GM21447 (cell line): ENCODE data around the gene DUSP2.

ENCODE experiments used
- ATAC-seq: cut with Tn5 transposase; IDR thresholded peaks from one replicate; pipeline ENCODE4 v1.9.1; 2021; ENCODE audit not compliant: unreplicated experiment

The DUSP2 gene

GRCh38 chr2:96116424-96116878, 28.8 kb downstream of the DUSP2 start, which contains the start of gene ADRA2B:
TSS of gene ADRA2B (minus strand) at chr2:96116571. CDS start at chr2:96116149, 422 bp downstream.
- ATAC-seq = peak; percentile 52

GRCh38 chr2:96115631-96116423, 29.4 kb downstream of the DUSP2 start:
- no peak for ATAC-seq

DNA sequence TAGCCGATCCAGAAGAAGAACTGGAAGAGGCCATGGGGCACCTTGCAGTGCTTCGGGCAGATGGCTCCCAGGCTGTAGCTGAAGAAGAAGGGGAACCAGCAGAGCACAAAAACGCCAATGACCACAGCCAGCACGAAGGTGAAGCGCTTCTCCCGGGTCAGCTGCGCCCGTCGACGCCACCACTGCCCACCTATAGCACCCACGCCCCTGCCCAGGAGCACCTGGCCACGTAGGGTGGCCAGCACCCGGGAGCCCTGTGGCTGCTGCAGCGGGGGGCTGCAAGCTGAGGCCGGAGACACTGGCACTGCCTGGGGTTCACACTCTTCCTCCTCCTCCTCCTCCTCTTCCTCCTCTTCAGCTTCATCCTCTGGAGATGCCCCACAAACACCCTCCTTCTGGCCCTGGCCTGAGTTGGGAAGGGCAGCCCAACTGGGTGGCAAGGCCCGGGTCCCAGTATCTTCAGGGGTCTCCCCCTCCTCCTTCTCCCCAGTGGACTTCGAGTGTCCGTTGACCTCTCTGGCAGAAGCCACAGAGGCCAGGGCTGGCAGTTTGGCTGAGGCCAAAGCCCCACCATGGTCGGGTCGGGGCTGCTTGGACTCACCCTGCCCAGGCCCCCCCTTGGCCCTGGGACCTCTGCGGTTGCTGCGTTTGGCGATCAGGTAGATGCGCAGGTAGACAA, 30.2 kb downstream of the DUSP2 start:
- no peak for ATAC-seq

- ATAC-seq = no peak
Measured at GRCh38 chr2:96114546-96114902, 30.7 kb downstream of the DUSP2 start.

- ATAC-seq = no peak
Measured at GRCh38 chr2:96113951-96114350, 31.3 kb downstream of the DUSP2 start.

DNA sequence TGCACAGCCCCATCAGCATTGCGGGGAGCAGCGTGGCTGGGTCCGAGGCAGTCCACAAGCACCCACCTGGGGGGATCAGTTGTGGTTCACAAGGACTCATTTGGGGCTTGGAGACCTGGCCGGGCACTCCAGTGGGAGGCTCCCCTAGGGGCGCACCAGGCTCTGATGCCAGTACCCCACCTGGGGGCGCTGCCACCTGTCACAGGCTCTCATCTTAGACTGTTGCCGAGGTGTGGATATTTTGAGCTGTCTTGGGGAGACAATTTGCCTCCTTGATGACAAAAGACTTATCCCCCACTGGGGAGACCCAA, 31.9 kb downstream of the DUSP2 start:
- ATAC-seq = no peak

DNA sequence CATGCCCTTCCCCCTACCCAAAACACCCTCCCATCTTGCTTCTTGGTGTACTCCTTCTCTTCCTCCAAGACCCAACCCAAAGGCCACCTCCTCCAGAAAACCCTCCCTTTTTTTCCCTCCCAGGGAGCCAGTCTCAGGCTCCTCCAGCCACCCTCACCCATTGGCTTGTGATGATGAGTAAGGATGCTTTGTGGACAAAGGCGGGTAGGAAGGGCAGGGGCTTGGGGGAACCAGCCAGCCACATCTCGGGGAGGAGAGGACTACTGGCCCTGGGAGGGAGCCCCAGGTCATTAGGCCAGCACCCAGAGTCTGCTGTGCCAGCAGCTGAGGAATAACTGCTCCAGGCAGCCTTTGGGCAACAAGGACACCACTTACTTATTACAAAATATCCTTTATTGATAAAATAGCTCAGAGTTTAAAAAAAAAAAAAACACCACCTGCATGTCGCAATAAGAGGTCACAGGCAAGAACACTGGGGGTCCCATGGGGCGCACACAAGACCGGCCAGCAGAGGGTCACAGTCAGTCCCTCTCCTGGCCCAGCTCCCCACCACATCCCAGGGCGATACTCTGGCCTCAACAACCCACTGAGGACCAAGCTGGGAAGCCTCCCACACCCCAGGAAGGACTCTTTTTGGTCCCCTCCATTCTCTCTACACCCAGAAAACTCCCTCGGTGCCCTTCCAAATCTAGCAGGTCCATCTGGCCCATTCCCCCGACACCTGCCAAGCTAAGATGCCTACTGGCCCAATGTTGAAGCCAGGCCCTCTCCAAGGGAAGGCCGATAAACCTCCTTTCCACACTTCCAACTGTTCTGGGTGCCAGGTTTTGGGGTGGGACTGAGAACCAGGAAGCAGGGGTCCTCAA, 32.5 kb downstream of the DUSP2 start:
- no peak for ATAC-seq

DNA sequence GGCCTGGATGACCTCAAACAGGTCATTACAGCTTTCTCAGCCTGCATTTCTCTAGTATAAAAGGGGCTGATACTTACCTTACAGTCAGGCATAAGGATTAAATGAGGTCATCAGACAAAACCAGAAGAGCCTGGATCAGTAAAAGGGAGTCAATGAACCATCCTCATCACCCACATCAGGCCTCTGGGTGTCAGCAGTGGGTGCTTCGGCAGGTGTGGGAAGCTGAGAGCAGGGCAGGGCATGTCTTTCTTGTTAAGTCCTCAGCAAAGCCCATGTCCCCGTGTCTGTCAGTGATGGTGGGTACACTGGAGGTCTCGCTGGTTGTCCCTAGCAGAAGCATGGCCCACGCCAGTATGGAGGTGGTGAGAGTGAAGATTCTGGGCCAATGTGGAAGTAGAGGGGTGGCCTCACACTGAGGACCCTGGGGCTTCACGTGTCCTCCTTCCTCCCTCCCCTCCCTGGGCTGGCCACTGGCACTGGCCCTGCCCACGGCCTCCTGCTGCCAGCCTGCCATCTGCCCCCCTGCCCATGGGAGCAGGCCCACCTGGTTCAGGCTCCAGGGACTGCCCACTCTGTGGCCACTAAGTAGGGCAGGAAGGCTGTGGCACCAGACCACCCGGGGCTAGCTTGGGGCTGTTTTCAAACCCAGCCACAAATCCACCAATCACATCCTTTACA, 33.3 kb downstream of the DUSP2 start:
- ATAC-seq = no peak

- no peak for ATAC-seq
Measured at GRCh38 chr2:96111257-96111640, 34.0 kb downstream of the DUSP2 start.

- ATAC-seq = no peak
Measured at GRCh38 chr2:96110621-96111256, 34.5 kb downstream of the DUSP2 start.

- ATAC-seq = no peak
Measured at GRCh38 chr2:96109931-96110511, 35.2 kb downstream of the DUSP2 start.

DNA sequence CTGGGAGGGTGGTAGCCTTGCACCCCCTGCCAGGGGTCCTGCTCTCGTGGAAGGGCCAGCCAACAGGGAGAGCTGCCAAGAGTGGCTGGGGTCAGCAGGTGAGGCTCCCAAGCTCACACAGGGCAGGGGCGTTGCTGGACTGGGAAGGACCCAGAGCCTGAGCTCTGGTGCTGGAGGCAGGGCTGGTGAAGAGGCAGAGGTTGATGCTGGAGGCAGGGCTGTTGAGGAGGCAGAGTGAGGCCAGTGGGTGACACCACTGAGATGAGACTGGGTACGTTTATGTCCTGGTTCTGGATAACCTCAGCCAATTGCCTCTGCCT, 35.9 kb downstream of the DUSP2 start:
- no peak for ATAC-seq

- ATAC-seq = no peak
Measured at GRCh38 chr2:96108541-96109360, 36.5 kb downstream of the DUSP2 start.

- no peak for ATAC-seq
Measured at GRCh38 chr2:96108151-96108540, 37.1 kb downstream of the DUSP2 start.

- ATAC-seq = no peak
Measured at GRCh38 chr2:96107708-96108065, 37.6 kb downstream of the DUSP2 start.

DNA sequence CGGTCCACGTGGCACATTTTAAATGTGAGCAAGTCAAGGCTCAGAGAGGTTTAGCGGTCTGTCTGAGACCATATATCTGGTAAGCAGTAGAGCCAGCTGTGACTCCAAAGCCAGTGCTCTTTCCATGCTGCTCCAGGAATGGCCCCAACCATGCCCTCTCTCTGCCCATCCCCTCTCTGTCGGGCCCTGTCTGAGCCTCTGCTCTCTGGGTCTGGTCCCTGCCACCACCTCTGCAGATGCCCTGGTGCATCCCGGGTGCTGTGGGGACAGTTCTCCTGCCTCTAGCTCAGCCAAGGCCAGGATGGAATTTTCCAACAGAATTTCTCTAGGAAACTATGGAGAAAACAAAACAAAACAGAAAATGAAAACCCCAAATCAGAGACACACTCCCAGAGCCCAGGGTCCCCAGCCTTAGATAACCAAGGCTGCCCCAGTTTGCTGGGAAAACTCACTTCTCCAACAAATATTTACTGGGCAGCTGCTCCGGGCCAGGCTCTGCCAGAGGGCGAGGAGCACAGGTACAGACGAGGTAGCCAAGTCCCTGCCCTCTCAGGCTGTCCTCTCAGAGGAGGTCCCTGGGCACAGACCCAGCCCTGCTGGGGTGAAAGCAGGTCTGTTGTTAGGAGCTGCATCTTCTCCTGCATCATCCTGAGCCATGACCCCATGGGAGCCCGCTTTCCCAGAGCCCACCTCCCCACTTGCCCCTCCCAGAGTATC, 38.1 kb downstream of the DUSP2 start:
- no peak for ATAC-seq

DNA sequence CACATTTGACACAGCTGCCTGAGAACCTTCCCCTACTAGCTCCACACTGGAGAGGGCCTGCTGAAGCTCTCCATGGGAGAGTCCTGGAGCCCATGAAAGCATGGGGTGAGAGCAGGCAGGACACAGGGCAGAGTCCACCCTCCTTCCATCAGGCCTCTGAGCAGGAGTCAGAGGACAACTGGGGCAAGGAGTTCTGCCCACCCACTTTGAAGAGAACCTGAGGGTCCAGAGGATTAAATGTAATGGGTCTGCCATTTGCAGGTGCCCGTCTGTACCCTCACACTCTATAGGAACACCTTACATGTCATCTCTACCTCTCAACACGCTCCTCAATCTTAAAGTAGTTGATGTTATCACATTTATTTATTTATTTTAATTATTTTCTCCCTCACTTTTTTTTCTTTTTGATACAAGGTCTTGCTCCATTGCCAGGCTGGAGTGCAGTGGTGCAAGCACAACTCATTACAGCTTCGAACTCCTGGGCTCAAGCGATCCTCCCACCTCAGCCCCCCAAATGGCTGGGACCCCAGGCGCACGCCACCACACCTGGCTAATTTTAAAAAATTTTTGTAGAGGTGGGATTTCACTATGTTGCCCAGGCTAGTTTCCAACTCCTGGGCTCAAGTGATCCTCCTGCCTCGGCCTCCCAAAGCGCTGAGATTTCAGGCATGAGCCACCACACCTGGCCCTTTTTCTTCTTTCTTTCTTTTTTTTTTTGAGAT, 39.1 kb downstream of the DUSP2 start:
- ATAC-seq = no peak

DNA sequence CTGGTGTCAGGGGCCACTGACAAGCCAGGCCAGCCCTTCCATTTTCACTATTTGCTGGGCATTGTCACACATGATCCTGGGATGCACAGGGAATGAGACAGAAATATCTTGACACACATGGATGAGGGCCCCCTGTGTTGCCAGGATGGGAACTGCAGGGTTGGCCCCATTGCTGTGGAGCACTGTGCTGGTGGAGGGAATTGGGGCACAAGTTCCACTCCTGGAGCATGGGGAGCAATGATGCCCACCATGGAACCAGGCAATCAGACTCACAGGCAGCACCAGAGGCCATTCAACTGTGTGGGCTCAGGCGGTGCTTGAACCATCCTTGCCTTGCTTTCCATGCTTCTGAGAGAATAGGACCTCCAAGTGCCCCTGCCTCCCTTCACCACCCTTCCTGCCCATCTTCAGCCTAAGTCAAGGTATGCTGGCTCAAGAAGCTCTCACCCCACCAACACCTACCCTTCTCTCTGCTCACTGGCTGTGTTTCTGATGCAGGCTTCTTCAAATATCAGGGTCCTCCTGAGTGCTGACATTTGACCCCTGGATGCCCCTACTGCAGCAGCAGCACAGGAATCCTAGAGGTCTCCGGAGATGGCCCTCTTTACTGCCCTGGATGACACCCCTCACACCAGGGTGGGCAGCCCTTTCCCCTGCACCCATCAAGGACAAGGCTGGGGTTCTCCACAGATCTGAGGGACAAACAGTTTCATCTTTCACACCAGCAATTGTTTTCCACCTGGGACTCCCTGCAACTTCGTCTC, 39.9 kb downstream of the DUSP2 start:
- no peak for ATAC-seq
